Measurements from ENCODE around the gene ECD. TPM values are rescaled to one million over a fixed set of nuclear protein-coding genes. Genes with fewer than 3 reads are reported as not detected.
A peak's percentile ranks its signal among the peaks of the same experiment; 100 is the strongest.
"Not testable (repeated sequence)": the region's sequence is repeated elsewhere in the genome, so short reads cannot be mapped to it uniquely, and the experiment has no call there.

The ECD gene
- polyA plus RNA-seq, 1 donor: 20.4 TPM

- peak; percentile 57 for DNase-seq
Observed at GRCh38 chr10:73159038-73159648, 8.7 kb downstream of the ECD start.

DNA sequence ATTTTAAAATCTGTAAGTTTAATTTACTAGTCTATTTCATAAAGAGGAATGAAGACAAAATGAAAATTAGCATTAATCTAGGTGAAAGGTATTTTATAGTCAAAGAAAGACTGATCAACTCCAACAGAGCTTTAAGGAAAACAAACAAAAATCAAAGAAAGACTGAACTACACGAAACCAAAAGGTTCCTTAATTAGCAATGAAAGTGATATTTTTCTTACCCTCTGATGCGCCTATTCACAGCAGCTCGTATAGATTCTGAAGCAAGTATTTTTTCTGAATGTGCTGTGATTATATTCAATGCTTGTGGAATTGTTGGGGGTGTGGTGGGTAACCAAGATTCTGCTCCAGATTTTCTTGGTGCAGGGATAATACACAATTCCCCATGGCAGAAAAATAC, 11.8 kb downstream of the ECD start:
- DNase-seq: no peak

GRCh38 chr10:73152009-73152408, 15.8 kb downstream of the ECD start:
- no peak for DNase-seq

GRCh38 chr10:73150633-73151413, 17.0 kb downstream of the ECD start:
- not testable (repeated sequence) for DNase-seq

- DNase-seq: no peak
Observed at GRCh38 chr10:73141603-73142002, 26.2 kb downstream of the ECD start.

GRCh38 chr10:73139251-73139650, 28.6 kb downstream of the ECD start:
- DNase-seq: no peak

DNA sequence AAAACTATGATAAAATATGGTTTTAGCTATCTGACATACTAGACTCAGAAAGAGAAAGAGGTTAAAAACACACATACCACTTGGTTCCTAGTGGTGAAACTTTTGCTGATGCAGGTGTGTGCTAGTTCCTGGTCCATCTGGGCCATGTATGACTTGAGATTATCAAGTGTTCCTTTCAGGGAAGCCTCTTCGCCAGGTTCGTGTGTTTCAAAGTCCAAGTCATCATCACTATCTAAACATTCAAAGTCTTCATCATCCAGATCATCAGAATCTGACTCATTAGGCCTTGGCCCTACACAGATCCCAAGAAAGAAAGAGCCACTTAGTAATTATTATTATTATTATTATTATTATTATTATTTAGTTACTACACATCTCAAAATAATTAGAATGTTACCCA, 31.2 kb downstream of the ECD start:
- DNase-seq: no peak

- no peak for DNase-seq
Observed at GRCh38 chr10:73134727-73135126, 33.1 kb downstream of the ECD start.

- no peak for DNase-seq
Observed at GRCh38 chr10:73131913-73132686, 35.7 kb downstream of the ECD start.

DNA sequence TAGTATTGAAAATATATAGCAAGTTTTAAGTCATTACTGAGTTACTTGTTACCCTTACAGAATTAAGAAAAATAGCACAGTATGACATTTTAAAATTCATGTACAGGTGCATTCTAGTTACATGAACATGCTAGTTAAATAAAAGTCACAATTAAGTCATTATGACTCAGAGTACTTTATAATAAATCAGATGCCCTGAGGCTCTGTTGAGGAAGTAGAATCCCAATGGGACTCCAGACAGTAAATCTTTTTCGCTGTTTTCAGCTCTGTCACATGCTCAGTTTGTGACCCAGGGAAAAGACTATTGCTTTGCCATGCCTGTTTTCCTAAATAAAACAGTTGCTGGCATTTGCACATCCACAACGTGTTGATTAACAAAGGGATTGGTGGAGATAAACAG, 36.5 kb downstream of the ECD start:
- DNase-seq: no peak

DNA sequence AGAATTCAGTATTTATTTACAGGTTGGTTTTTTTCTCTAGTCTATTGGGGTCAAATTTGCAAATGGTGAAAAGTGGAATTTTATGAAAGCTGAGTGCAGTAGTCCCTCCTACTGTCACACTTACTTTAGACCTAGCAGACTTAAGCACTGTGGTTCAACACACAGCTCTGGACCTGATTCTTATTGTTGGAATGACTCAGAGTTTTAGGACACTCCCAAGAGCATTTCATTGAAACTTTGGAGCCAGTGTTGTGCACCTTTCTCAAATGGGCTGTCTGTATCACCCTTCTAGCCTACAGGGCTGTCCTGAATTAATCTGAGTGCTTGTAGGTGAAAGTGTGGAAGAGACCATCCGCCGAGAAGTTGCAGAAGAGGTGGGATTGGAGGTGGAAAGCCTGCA, 41.5 kb downstream of the ECD start:
- DNase-seq: no peak

DNA sequence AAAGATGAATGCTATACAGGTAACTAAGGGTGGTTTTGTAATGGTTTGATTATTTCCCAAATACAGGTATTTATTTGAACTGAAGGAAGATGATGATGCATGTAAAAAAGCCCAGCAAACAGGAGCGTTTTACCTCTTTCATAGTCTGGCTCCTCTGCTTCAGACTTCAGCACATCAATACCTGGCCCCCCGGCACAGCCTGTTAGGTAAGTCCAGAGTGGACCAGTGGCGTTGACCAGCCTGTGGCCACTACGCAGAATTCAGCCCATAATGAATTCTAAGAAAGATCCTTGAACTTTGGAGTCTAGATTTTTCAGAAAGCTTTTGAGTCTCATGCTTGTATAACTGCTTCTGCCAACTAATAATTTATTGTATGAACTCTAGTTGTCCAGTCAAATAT, 47.9 kb downstream of the ECD start:
- DNase-seq: no peak

- DNase-seq: no peak
Observed at GRCh38 chr10:73119457-73119856, 48.4 kb downstream of the ECD start.

GRCh38 chr10:73117976-73118743, 49.6 kb downstream of the ECD start:
- DNase-seq: no peak

GRCh38 chr10:73116017-73116416, 51.8 kb downstream of the ECD start:
- DNase-seq: no peak

DNA sequence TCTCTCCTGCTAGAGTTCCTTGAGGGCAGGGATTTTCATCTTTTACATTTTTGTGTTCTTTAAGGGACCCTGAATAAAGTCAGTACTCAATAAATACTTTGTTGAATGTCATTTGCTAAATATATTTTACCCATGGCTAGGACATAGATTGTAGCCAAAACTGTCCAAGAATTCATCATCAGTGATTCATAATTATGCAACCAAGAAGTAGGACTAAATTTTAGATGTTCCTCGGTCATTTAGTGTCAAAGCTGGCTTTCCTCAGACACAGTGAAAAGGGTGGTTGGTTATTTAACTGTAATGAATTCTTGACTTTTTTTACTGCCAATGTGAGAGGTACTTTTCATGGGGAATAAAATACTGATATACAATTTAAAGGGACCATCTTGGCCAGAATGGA, 54.3 kb downstream of the ECD start:
- DNase-seq: no peak

DNA sequence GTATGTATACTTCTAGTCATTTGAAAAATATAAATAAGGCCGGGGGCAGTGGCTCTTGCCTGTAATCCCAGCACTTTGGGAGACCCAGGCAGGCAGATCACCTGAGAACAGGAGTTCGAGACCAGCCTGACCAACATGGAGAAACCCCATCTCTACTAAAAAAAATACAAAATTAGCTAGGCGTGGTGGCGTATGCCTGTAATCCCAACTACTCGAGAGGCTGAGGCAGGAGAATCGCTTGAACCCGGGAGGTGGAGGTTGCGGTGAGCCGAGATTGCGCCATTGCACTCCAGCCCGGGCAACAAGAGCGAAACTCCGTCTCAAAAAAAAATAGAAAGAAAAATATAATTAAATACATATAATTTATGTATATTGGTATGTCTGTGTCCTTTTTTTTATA, 55.8 kb downstream of the ECD start:
- not testable (repeated sequence) for DNase-seq

DNA sequence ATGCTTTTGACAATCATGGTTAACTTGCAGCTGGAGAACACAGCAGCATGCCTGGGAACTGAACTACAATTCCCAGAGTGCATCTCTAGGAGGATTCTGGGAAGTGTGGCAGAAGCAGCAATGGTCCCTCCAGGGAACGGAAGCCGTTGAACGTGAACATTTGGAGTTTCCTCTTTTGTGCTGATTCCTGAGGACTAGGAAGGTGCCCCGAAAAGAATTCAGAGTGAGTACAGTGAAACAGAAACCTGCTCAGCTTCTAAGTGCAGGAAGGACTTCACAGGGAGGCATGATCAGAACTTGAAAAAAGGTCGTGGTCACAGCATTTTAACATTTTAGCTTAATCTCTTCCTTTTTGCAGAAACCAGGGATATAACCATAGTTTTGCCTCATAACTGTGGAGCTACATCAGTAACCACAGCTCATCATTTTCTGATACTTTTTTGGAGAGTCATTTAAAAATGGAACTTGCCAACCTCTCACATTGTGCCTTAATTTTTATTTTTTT, 57.4 kb downstream of the ECD start, which contains the start of gene NUDT13:
TSS of gene NUDT13 (plus strand) at position 111 of the 505 bp plus-strand sequence. CDS start 3,911 bp downstream, outside the sequence.
- DNase-seq: peak; percentile 88

DNA sequence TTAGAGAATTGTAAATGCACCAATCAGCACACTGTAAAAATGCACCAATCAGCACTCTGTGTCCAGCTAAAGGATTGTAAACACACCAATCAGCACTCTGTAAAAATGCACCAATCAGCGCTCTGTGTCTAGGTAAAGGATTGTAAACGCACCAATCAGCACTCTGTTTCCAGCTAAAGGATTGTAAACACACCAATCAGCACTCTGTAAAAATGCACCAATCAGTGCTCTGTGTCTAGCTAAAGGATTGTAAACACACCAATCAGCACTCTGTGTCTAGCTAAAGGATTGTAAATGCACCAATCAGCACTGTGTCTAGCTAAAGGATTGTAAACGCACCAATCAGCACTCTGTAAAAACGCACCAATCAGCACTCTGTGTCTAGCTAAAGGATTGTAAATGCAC, 58.6 kb downstream of the ECD start:
- not testable (repeated sequence) for DNase-seq

DNA sequence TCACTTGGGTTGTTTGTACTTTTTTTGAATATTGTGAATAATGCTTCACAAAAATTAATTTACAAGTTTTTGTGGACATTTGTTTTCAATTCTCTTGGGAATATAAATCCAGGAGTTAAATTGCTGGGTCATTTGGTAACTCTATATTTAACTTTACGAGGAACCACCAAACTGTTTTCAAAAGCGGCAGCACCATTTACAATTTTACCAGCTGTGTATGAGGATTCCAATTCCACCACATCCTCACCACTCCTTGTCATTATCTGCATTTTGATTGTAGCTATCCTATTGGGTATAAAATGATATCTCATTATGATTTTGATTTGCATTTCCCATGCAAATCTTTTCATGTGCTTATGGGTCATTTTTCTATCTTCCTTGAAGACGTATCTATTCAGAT, 61.5 kb downstream of the ECD start:
- no peak for DNase-seq

- no peak for DNase-seq
Observed at GRCh38 chr10:73099141-73099540, 68.7 kb downstream of the ECD start.

GRCh38 chr10:73097305-73097670, 70.5 kb downstream of the ECD start:
- DNase-seq: no peak
